Coronary artery (tissue), 2 donors: Measurements from ENCODE around the gene IGFBP2.
A peak's percentile ranks its signal among the peaks of the same experiment; 100 is the strongest.

Source experiments
- DNase-seq: peaks from one replicate; pipeline ENCODE4 v3.0.0-alpha.2; 2017; ENCODE audit warnings: low spot score
- H3K27ac ChIP-seq, 2 donors: fragments of 200-600 bp; sonication (generic); one replicate each; pipeline ENCODE4 v1.5.1; 2016 to 2019
- H3K4me3 ChIP-seq: fragments of 200-600 bp; sonication (generic); 2 replicates; pipeline ENCODE4 v1.5.1; 2016; ENCODE audit warnings: mild to moderate bottlenecking, moderate library complexity
- CTCF ChIP-seq: fragments of 200-600 bp; sonication (generic); IDR thresholded peaks from one replicate; pipeline ENCODE4 v1.5.1; 2019; ENCODE audit warnings: antibody characterized with exemption

Gene IGFBP2

GRCh38 chr2:216663106-216663505 lies 29.9 kb downstream of the IGFBP2 start:
- Histone ChIP-seq H3K4me3 (no peak overlapping the region), H3K27ac (no peak overlapping the region)
- DNase-seq, result no peak
- no peak for TF ChIP-seq CTCF

GRCh38 chr2:216663846-216664245 lies 30.6 kb downstream of the IGFBP2 start:
- no peak overlapping the region for H3K4me3 ChIP-seq
- no peak for DNase-seq
- TF ChIP-seq CTCF, result no peak
- H3K27ac ChIP-seq, result no peak overlapping the region

GRCh38 chr2:216664593-216665034 lies 31.4 kb downstream of the IGFBP2 start:
- TF ChIP-seq CTCF, result no peak
- Histone ChIP-seq H3K4me3 (no peak overlapping the region), H3K27ac (peak overlapping the region in 1 of 2 donors; percentile 60)
- DNase-seq, result no peak

- TF ChIP-seq CTCF, result no peak
- no peak for DNase-seq
- Histone ChIP-seq H3K4me3 (no peak overlapping the region), H3K27ac (peak overlapping the region in 1 of 2 donors; percentile 60)
These were observed 32.0 kb downstream of the IGFBP2 start for GRCh38 chr2:216665242-216665641.

GRCh38 chr2:216665717-216666116 lies 32.5 kb downstream of the IGFBP2 start:
- no peak for DNase-seq
- Histone ChIP-seq H3K4me3 (no peak overlapping the region), H3K27ac (peak overlapping the region in 1 of 2 donors; percentile 60)
- no peak for TF ChIP-seq CTCF

GRCh38 chr2:216666461-216667233 lies 33.4 kb downstream of the IGFBP2 start:
- TF ChIP-seq CTCF, result peak; percentile 94
- DNase-seq, result no peak
- H3K27ac ChIP-seq, result peak overlapping the region in 1 of 2 donors; percentile 60
- no peak overlapping the region for H3K4me3 ChIP-seq
